Measurements from ENCODE around the gene PIEZO2. TPM values are rescaled to one million over a fixed set of nuclear protein-coding genes. Genes with fewer than 3 reads are reported as not detected.

PIEZO2 gene
- total and polyA plus RNA-seq, 4 donors, result 2.6 to 233 (median 18.8) TPM

GRCh38 chr18:10852385-10853303 is 296.7 kb downstream of the PIEZO2 start:
- Histone ChIP-seq H3K36me3 (ENCODE audit: control insufficient read depth in 4 of 4, insufficient read depth in 4 of 4, low read length in 4 of 4) (peaks cover 0 to 30% (median 2%) of the 10 kb centered on the region in 4 donors), H3K27me3 (ENCODE audit: control insufficient read depth in 3 of 3, insufficient read depth in 3 of 3, low read length in 2 of 3) (no peaks in the 10 kb centered on the region), H3K4me1 (ENCODE audit: control insufficient read depth in 5 of 5, insufficient read depth in 5 of 5, low read length in 5 of 5) (peaks cover 0 to 57% (median 14%) of the 10 kb centered on the region in 5 donors), H3K4me3 (no peak overlapping the region), H3K9me3 (ENCODE audit: control insufficient read depth in 4 of 4, insufficient read depth in 3 of 4, low read length in 3 of 4) (no peaks in the 10 kb centered on the region), H3K9ac (ENCODE audit: insufficient read depth in 1 of 2, low read length in 2 of 2) (peak overlapping the region in 1 of 2 donors; percentile 67), H3K27ac (ENCODE audit: low read depth in 1 of 2, low read length in 1 of 2) (no peak overlapping the region)
- ATAC-seq (ENCODE audit: insufficient read depth, low FRiP score) (no peak), DNase-seq (no peak)
- 65 to 70% methylated on average over 11 of the region's 11 CpGs for WGBS, 2 donors
- TF ChIP-seq CTCF (IDR thresholded peaks at IDR 0.05; ENCODE audit: control extremely low read depth, extremely low read depth), result no peak

GRCh38 chr18:10851824-10852319 is 297.5 kb downstream of the PIEZO2 start:
- ATAC-seq (ENCODE audit: insufficient read depth, low FRiP score) (no peak), DNase-seq (peak in 2 of 3 donors; percentile 92 to 93)
- Histone ChIP-seq H3K9me3 (ENCODE audit: control insufficient read depth in 4 of 4, insufficient read depth in 3 of 4, low read length in 3 of 4) (no peaks in the 10 kb centered on the region), H3K27me3 (ENCODE audit: control insufficient read depth in 3 of 3, insufficient read depth in 3 of 3, low read length in 2 of 3) (no peaks in the 10 kb centered on the region), H3K4me3 (no peak overlapping the region), H3K27ac (ENCODE audit: low read depth in 1 of 2, low read length in 1 of 2) (no peak overlapping the region), H3K36me3 (ENCODE audit: control insufficient read depth in 4 of 4, insufficient read depth in 4 of 4, low read length in 4 of 4) (peaks cover 0 to 30% (median 4%) of the 10 kb centered on the region in 4 donors), H3K9ac (ENCODE audit: insufficient read depth in 1 of 2, low read length in 2 of 2) (peak overlapping the region in 1 of 2 donors; percentile 67), H3K4me1 (ENCODE audit: control insufficient read depth in 5 of 5, insufficient read depth in 5 of 5, low read length in 5 of 5) (peaks cover 0 to 62% (median 19%) of the 10 kb centered on the region in 5 donors)
- peak; percentile 47 for TF ChIP-seq CTCF (IDR thresholded peaks at IDR 0.05; ENCODE audit: control extremely low read depth, extremely low read depth)
- WGBS, 2 donors, result 0 to 2% methylated on average over 3 of the region's 3 CpGs

GRCh38 chr18:10850840-10851239 is 298.5 kb downstream of the PIEZO2 start:
- 14% methylated on average over 1 of the region's 1 CpG for WGBS, 2 donors
- no peak for TF ChIP-seq CTCF (IDR thresholded peaks at IDR 0.05; ENCODE audit: control extremely low read depth, extremely low read depth)
- Histone ChIP-seq H3K27ac (ENCODE audit: low read depth in 1 of 2, low read length in 1 of 2) (no peak overlapping the region), H3K4me3 (no peak overlapping the region), H3K4me1 (ENCODE audit: control insufficient read depth in 5 of 5, insufficient read depth in 5 of 5, low read length in 5 of 5) (peaks cover 0 to 63% (median 19%) of the 10 kb centered on the region in 5 donors), H3K9me3 (ENCODE audit: control insufficient read depth in 4 of 4, insufficient read depth in 3 of 4, low read length in 3 of 4) (no peaks in the 10 kb centered on the region), H3K27me3 (ENCODE audit: control insufficient read depth in 3 of 3, insufficient read depth in 3 of 3, low read length in 2 of 3) (no peaks in the 10 kb centered on the region), H3K9ac (ENCODE audit: insufficient read depth in 1 of 2, low read length in 2 of 2) (no peak overlapping the region), H3K36me3 (ENCODE audit: control insufficient read depth in 4 of 4, insufficient read depth in 4 of 4, low read length in 4 of 4) (peaks cover 0 to 26% (median 6%) of the 10 kb centered on the region in 4 donors)
- DNase-seq (peak in 2 of 3 donors; percentile 56 to 71), ATAC-seq (ENCODE audit: insufficient read depth, low FRiP score) (no peak)
